ENCODE results near the gene ARFGEF3. TPM values are rescaled to one million over a fixed set of nuclear protein-coding genes. Genes with fewer than 3 reads are reported as not detected.
A peak's percentile ranks its signal among the peaks of the same experiment; 100 is the strongest.

Gene ARFGEF3
- polyA plus RNA-seq, 10 donors: 0.76 to 2.6 (median 1.6) TPM

GRCh38 chr6:138161088-138161337 lies 726 bp upstream of the ARFGEF3 start:
- DNase-seq: no peak

GRCh38 chr6:138162111-138162954 lies 594 bp downstream of the ARFGEF3 start:
- DNase-seq: peak in 1 of 3 donors; percentile 34

GRCh38 chr6:138162955-138163575 lies 1.3 kb downstream of the ARFGEF3 start:
- DNase-seq: no peak

GRCh38 chr6:138175596-138175995 lies 13.9 kb downstream of the ARFGEF3 start:
- DNase-seq: no peak

GRCh38 chr6:138176652-138177232 lies 15.0 kb downstream of the ARFGEF3 start:
- no peak for DNase-seq

GRCh38 chr6:138182939-138183789 lies 21.4 kb downstream of the ARFGEF3 start:
- peak; percentile 24 to 62 (median 36) for DNase-seq

GRCh38 chr6:138183790-138184134 lies 22.0 kb downstream of the ARFGEF3 start:
- no peak for DNase-seq

- no peak for DNase-seq
These were observed 22.5 kb downstream of the ARFGEF3 start for GRCh38 chr6:138184230-138184629.

- DNase-seq: no peak
These were observed 25.4 kb downstream of the ARFGEF3 start for GRCh38 chr6:138187156-138187555.

- DNase-seq: peak in 2 of 3 donors; percentile 3 to 13
These were observed 26.7 kb downstream of the ARFGEF3 start for GRCh38 chr6:138188278-138188941.

- DNase-seq: peak in 2 of 3 donors; percentile 19 to 34
These were observed 32.5 kb downstream of the ARFGEF3 start for GRCh38 chr6:138194287-138194686.

- no peak for DNase-seq
These were observed 34.5 kb downstream of the ARFGEF3 start for GRCh38 chr6:138196122-138196738.

GRCh38 chr6:138197570-138197969 lies 35.8 kb downstream of the ARFGEF3 start:
- DNase-seq: no peak

- no peak for DNase-seq
These were observed 36.8 kb downstream of the ARFGEF3 start for GRCh38 chr6:138198430-138199091.

GRCh38 chr6:138201836-138202235 lies 40.1 kb downstream of the ARFGEF3 start:
- DNase-seq: no peak

GRCh38 chr6:138203315-138203714 lies 41.6 kb downstream of the ARFGEF3 start:
- DNase-seq: no peak

- no peak for DNase-seq
These were observed 42.6 kb downstream of the ARFGEF3 start for GRCh38 chr6:138204303-138204702.

GRCh38 chr6:138204792-138205384 lies 43.1 kb downstream of the ARFGEF3 start:
- DNase-seq: no peak

- no peak for DNase-seq
These were observed 43.8 kb downstream of the ARFGEF3 start for GRCh38 chr6:138205437-138206094.

GRCh38 chr6:138206862-138207261 lies 45.1 kb downstream of the ARFGEF3 start:
- DNase-seq: no peak

Data from muscle of back (tissue), 11 donors.